Activated effector memory CD4-positive, alpha-beta T cell treated with anti-CD3 and anti-CD28 coated beads, Interleukin-2, amount 50 U/mL, for 16 hours (primary cell): ENCODE results near the gene ATP1B4.

Experiments used
- DNase-seq: peaks from one replicate; pipeline ENCODE4 v3.0.0-alpha.2; 2020

The ATP1B4 gene

DNA sequence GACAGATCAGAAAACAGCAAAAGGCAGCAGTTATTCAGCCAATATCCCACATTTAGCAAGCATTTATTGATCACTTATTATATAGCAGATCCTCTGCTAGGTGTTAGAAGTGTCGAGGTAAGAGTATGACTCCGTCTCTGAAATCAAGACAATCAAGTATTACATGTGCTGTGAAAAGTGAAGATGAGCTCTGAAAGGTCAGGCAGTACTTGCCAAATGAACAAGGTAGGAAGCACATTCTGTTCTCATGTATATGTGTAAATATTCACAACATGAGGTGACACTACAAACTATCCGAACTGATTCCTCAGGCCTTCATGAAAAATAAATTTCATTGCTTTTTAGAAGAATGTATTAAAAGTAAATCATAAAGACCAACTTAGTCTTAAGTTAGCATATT lies 15.3 kb downstream of the ATP1B4 start:
- no peak for DNase-seq

DNA sequence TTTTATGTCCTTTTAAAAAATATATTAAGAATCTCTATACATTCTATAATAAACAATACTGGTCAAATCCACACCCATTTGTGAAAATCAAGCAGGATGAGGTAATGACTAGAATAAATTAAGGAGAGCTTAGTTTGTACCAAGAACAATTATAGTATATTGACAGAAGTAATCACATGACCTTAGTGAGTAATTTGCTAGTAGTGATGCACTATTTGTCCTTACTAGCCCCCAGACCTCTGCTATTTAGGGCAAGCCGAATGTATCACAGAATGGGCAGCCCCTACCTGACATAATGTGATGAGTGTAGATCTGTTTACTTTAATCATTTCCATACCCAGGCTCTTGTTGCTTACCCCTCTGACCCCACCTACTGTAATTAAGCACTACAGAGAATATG lies 15.8 kb downstream of the ATP1B4 start:
- no peak for DNase-seq

DNA sequence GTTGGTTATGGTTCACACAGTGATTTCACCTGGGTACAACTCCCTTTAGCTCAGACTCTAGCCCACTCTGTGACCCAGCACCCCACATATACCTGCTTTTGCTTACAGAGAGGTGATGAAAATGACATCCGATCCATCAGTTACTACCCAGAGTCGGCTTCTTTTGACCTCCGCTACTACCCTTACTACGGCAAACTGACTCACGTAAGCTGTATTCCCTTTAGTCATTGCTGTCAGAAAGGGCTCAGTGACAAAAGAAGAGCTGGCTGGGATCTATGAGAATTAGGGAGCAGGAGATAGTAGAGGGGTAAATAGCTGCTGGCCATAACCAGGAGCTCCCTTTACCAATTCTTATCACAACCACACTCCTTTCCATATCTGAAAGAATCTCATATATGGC lies 16.7 kb downstream of the ATP1B4 start:
- no peak for DNase-seq

DNA sequence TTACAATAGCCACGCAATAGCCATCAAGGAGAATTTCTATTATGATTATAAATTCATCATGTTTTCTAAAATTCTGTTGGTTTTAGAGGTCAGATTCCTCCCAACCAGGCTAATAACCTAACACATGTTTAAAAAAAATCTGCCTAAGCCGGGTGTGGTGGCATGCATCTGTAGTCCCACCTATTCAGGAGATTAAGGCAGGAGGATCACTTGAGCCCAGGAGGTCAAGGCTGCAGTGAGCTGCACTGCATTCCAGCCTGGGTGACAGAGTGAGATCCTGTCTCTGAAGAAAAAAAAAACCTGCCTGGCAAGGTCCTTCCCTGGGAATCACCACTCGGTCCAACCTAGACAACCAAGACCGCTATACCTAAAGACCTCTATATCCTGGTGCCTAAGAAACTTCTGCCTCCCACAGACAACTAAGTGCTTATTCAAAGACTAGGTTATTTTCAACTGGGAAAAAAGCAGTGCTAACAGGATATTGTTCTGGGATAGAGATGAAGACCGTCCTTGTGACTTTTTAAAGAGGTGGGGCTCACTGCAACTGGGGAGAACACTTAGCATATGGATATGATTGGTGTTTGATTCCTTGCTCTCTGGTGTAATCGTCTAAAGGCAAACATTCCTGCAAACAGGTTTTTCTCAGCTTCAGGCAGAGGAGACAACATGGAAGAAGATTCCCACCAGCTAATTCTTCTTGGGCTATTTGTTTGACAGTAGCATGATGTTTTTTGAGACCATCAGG lies 18.2 kb downstream of the ATP1B4 start:
- no peak for DNase-seq

DNA sequence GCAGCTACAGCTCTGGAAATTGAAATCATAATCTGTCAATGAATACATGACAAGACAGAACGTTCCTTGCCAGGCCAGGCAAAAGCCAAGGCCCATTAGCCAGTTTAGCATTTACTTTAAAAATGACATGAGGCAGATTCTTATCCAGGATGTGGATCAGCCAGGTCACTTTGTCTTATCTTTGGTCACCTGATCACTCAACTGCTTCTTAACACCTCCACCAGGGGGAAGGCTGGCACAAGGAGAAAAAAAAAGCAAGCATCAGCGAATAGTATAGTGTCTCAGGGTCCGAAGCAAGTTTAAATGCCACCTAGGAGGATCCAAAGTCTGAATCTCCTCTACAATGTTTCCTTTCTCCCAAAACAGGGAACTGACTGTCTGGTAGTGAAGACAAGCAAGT lies 18.8 kb downstream of the ATP1B4 start:
- DNase-seq: no peak

DNA sequence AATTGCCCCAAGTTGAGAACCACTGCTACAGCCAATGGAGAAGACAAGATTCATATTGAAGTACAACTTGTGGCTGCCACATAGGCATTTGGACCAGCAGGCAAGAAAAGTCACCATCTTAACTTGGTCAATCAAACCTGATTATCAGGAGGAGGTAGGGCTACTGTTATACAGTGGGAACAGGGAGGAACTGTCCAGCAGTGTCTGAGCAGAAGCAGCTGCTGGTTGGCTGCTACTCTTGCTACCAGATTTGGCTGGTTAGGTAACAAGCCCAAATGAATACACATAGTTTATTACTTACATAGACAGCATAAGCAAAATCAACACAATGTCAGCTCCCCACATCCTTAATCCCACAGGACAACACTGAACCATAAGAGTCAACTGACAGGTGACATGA lies 39.4 kb downstream of the ATP1B4 start:
- DNase-seq: no peak

DNA sequence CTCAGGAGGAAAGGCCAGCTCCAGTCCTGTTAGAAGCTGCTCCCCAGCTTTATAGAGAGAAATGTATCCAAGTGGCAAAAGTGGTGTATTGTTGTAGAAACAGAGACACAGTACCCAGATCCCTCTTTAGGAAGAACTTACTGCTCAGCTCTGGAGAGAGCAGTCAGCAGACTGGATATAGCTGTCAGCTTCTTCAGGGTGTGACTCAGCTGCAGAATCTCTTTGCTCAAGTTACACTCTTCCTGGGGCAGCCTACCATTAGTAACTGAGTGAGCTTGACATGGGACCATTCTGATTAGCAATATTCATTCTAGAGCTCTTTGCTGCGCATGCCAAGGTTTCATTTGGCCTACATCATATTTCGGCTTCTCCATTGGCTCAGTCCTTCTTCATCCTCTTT lies 40.5 kb downstream of the ATP1B4 start:
- no peak for DNase-seq

DNA sequence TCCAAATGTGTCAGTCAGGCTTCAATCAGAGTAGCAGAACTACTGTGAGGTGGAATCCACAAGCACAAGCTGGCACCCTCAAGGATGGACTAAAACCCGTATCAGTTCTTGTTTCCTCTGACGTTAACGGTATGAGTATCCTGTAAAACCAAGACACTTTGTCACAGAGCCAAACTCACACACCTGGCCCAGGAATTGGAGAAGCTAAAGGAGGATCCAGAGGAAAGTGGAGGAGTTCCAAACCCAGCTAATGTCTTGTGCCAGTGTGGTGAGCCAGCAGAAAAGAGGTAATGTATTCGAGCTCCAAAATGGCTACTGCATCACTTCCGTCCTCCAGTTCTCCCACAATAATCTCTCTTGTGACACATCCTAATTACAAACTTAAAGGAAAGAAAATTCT lies 44.7 kb downstream of the ATP1B4 start:
- DNase-seq: no peak

DNA sequence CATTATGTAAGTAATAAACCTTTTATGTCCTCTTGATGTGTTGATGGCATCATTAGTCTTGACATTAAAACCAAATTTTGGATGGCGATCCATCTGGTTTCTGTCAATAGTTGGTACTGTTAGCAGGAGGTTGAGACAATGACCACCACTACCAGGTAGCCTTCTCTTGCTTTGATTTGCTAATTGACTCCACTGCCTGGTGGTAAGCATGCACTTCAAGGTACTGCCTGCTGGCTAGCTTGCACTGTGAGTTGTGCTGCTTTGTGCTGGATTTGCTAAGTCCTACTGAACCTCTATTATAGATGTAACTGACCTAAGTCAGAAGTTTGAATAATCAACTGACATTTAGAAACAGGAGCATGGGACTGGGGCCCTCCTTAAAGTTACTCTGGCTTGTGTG lies 46.3 kb downstream of the ATP1B4 start:
- no peak for DNase-seq

DNA sequence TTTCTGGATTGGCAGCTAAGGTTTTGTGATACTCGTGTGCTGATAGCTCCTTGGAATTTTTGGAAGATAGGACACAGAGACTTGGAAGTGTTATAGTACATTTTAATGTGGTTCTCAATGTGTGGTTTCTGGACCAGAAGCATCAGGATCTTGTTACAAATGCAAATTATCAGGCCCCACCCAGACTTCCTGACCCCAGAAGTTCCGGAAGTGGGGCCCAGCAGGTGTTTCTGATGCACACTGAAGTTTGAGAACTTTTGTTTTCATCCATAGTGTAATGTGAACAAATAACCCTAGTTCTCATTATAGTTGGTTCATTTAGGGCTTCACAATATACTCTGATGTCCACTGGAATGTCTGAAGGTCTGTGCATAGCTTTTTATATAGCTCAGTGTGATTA lies 57.6 kb downstream of the ATP1B4 start:
- DNase-seq: no peak

DNA sequence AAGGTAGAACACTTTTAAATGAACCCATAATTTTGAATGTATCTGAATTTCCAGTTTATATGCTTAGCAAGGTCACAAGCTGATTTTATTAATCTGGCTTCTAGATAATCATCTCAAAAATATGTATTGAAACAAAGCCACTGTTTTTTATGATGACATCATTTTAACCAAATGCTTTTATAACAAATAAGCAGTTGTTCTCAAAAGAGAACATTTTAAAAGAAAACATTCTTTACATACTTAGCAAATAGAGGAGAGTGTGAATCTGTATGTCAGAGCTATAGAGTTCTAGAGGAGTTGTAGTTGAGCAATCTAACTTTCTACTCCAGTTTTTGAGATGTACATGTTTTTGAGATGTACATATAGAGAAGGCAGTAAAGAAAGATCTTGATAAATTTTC lies 64.7 kb downstream of the ATP1B4 start:
- no peak for DNase-seq

DNA sequence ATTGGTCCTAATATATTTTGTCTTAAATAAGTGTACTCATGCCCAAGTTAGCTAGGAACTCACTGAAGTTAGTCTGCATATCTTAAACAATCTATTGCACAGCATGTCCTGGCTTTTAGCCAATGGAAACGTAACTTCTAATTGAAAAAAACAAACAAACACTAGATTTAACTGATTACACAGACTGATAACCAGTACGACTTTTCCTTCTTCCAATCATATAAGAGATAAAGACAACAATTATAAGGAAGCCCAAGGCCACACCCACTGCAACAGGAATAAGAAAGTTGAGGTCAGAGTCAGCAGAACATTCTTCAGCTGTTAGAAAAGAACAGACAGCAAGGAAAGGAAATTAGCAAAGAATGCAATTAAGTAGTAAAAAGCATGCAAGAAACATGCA lies 66.4 kb downstream of the ATP1B4 start:
- no peak for DNase-seq

DNA sequence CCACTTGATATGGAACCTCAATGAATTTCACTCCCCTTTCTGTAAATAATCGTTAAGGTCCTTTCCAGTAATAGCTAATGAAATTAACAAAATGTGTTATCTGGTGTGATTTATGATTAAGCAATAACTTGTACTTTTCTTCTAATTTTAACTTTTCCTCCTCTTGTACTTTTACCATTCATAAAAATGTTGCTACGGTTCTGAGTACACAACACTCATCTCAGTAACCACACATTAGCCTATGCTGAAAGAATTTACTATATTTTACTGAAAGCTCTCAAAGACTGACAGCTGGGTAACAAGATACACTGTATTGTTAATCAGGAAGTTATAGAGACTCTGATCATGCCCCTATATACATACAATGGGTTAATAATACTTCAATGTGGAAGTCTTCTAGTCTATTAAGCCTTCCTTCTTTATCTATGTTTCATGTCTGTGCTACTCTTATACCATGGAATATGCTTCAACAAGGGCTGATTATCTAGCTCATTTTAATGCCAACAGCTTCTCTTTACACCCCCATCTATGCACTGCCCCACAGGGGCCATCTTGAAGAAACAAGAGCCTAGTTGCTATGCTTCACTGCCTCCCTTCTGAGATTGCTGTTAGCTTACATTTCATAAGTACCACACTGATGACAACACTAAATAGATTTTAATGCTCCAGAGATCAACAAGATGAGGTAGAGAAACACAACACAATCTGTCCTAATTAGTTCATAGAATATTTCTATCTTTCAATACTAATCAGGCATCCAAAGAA lies 68.1 kb downstream of the ATP1B4 start:
- DNase-seq: no peak
